ENCODE results near the gene MED14.

- TF ChIP-seq ARNTL (CRISPR knock-in tag; IDR thresholded peaks at IDR 0.05; ENCODE audit: borderline replicate concordance, low read depth) (no peak), ZFP3 (CRISPR knock-in tag; IDR thresholded peaks at IDR 0.05) (no peak), CSDC2 (CRISPR knock-in tag; IDR thresholded peaks at IDR 0.05) (no peak), PATZ1 (CRISPR knock-in tag; IDR thresholded peaks at IDR 0.05; ENCODE audit: borderline replicate concordance) (no peak), ZNF565 (CRISPR knock-in tag; conservative IDR thresholded peaks at IDR 0.05; ENCODE audit: low read depth) (no peak), BACH2 (CRISPR knock-in tag; IDR thresholded peaks at IDR 0.05; ENCODE audit: borderline replicate concordance) (no peak), RARB (CRISPR knock-in tag; IDR thresholded peaks at IDR 0.05) (no peak), CSRNP3 (CRISPR knock-in tag; IDR thresholded peaks at IDR 0.05) (no peak), ZNF70 (CRISPR knock-in tag; IDR thresholded peaks at IDR 0.05) (no peak), PPARA (CRISPR knock-in tag; IDR thresholded peaks at IDR 0.05; ENCODE audit: borderline replicate concordance) (no peak), CREB5 (CRISPR knock-in tag; IDR thresholded peaks at IDR 0.05; ENCODE audit: low read depth) (no peak), OSR1 (CRISPR knock-in tag; IDR thresholded peaks at IDR 0.05) (no peak), TCF4 (CRISPR knock-in tag; IDR thresholded peaks at IDR 0.05; ENCODE audit: borderline replicate concordance) (no peak), ZFP30 (CRISPR knock-in tag; IDR thresholded peaks at IDR 0.05) (no peak)
Observed at GRCh38 chrX:40735325-40736169, at the start of gene MED14.
